ENCODE measurements around the gene MCUB.

DNA sequence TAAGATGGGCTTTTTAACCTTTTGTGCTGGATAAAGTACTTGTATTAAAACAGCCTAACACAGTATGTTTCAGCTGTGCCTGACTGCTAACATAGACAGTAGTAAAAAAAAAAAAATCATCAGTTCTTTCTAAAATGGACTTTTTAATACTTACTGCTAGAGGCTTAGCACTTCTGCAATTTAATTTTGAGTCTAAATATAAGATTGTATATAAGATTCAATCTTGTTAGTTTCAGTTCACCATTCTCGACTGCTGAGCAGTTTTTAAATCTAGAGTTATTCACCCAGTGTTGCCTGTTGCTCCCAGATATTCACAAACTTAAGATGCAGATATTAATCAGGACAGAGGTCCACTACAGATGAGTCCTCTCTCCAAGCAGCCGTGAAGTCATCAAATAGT is 163.1 kb downstream of the MCUB start:
- no peak for TF ChIP-seq SUZ12 (IDR thresholded peaks at IDR 0.05; ENCODE audit: extremely low read depth, insufficient read depth, insufficient read length)
- no peak for TF ChIP-seq YY1 (IDR thresholded peaks at IDR 0.05; ENCODE audit: insufficient read depth, insufficient read length)
